Kidney (tissue), 14 donors: Measurements from ENCODE around the gene GPR65. TPM values are rescaled to one million over a fixed set of nuclear protein-coding genes. Genes with fewer than 3 reads are reported as not detected.
A peak's percentile ranks its signal among the peaks of the same experiment; 100 is the strongest.

Experiments used
- DNase-seq, 5 donors: peaks; one replicate each; pipeline ENCODE4 v3.0.0-alpha.2; 2013 to 2020
- FAIRE-seq: peaks from 2 replicates; lab custom pipeline; 2012; peaks lifted over from hg19 to GRCh38; lab: Jason Lieb, UNC
- H3K27ac ChIP-seq, 2 donors: one replicate each; pipeline ENCODE4 v1.7.0; 2013; ENCODE audit warnings: low read depth in 2 of 2, low read length in 2 of 2, inconsistent platforms in 1 of 2
- H3K27me3 ChIP-seq: one replicate; pipeline ENCODE4 v1.7.1; 2013; ENCODE audit warnings: low read length, inconsistent platforms; ENCODE audit not compliant: control insufficient read depth, insufficient read depth
- H3K36me3 ChIP-seq, 3 donors: one replicate each; pipeline versions ENCODE4 v1.7.0 to v1.7.1; 2013; ENCODE audit warnings: low read length in 3 of 3, control low read depth in 1 of 3, inconsistent platforms in 1 of 3; ENCODE audit not compliant: insufficient read depth in 3 of 3, control insufficient read depth in 2 of 3
- H3K4me1 ChIP-seq, 3 donors: one replicate each; pipeline versions ENCODE4 v1.7.0 to v1.7.1; 2013; ENCODE audit warnings: low read length in 3 of 3, inconsistent platforms in 1 of 3, low read depth in 1 of 3; ENCODE audit not compliant: control insufficient read depth in 2 of 3, insufficient read depth in 2 of 3
- H3K4me3 ChIP-seq, 3 donors: one replicate each; pipeline versions ENCODE4 v1.7.0 to v1.8.1; 2013; ENCODE audit warnings: low read length in 3 of 3, control low read depth in 1 of 3, inconsistent platforms in 1 of 3
- H3K9ac ChIP-seq, 3 donors: one replicate each; pipeline versions ENCODE4 v1.7.0 to v1.7.1; 2013; ENCODE audit warnings: low read length in 3 of 3, control low read depth in 1 of 3, inconsistent platforms in 1 of 3
- H3K9me3 ChIP-seq, 3 donors: one replicate each; pipeline versions ENCODE4 v1.7.0 to v1.7.1; 2013; ENCODE audit warnings: low read length in 3 of 3, control low read depth in 1 of 3, inconsistent platforms in 1 of 3; ENCODE audit not compliant: control insufficient read depth in 2 of 3, insufficient read depth in 1 of 3
- intact Hi-C: fragments of 100-400 bp; cut with DNase I; formaldehyde crosslinking; loops from one replicate; pipeline ENCODE4 v1.11.1; 2022
- polyA plus RNA-seq: library from polyadenylated mRNA; stranded (reverse); fragments of 350-450 nt; fragmentation: Illumina TruSeq; extraction: RNeasy Lipid Tissue Mini Kit (QIAGEN cat#74804); gene quantifications from one replicate; pipeline ENCODE4 v1.2.3, GENCODE V29; 2014; ENCODE audit warnings: low read depth, low replicate concordance; ENCODE audit not compliant: insufficient read depth
- total RNA-seq: library from RNA; stranded (reverse); fragmentation: NEBNext Ultra II Directional; extraction: Animal tissue kit (Norgen Biotek cat#: 25700); gene quantifications from one replicate; pipeline ENCODE4 v1.2.1, GENCODE V29; 2021
- TF ChIP-seq, protein P1 (sequence below): IDR thresholded peaks from 3 replicates; pipeline ENCODE4 v1.5.1; 2012; ENCODE audit warnings: mild to moderate bottlenecking, moderate library complexity, borderline replicate concordance; ENCODE audit not compliant: insufficient read depth; ENCODE audit errors: extremely low read depth
- donor health status: control.
- donor health status: control.
- donor health status: control.
- donor health status: control.
- donor health status: control.
- donor health status: DM: yes; HTN: yes; CAD: no.
- donor health status: Normal renal cell carcinoma (clear cell type).

GPR65 gene
- total and polyA plus RNA-seq, 2 donors from 2014 or later: 0.62 to 3.8 TPM

DNA sequence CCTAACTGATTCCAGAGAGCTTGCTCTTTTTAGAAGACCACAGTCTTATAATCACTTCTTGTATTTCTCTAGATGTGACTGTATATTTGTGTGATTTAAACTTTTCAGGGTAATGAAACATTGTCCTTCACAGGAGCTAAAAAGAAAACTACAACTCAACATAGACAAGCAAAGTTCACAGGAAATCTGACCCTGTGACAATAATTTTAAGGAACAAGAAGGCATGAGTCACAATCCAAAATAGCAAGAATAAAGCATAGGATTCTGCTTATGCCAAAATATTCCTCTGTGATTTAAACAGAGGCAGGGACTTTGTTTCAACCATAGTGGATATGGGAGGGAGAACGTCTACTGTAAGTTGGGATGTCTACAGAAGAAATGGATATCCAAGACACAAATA lies 44.3 kb downstream of the GPR65 start:
- FAIRE-seq: no peak

DNA sequence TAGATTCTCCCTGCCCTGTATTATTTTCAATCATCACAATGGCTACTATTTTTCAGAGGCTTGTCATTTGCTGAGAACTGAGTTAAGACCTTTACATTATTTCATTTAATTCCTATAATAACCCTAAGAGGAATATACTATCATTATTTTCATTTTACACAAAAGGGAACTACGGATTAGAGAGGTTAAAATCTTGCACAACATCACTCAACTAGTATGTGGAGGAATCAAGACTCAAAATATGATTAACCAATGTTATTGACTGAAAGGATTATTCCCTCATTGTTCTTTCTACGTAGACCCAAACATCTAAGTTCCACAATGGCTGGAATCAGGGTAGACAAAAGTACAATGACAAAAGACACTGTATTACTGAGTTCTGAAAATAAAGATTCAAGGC lies 45.0 kb downstream of the GPR65 start:
- H3K27me3 ChIP-seq: no peaks in the 10 kb centered on the region
- H3K9ac ChIP-seq: no peak overlapping the region
- intact Hi-C loops: no loop called here
- H3K36me3 ChIP-seq: no peaks in the 10 kb centered on the region
- H3K27ac ChIP-seq: no peak overlapping the region
- H3K4me1 ChIP-seq: no peaks in the 10 kb centered on the region
- TF ChIP-seq, protein P1, sequence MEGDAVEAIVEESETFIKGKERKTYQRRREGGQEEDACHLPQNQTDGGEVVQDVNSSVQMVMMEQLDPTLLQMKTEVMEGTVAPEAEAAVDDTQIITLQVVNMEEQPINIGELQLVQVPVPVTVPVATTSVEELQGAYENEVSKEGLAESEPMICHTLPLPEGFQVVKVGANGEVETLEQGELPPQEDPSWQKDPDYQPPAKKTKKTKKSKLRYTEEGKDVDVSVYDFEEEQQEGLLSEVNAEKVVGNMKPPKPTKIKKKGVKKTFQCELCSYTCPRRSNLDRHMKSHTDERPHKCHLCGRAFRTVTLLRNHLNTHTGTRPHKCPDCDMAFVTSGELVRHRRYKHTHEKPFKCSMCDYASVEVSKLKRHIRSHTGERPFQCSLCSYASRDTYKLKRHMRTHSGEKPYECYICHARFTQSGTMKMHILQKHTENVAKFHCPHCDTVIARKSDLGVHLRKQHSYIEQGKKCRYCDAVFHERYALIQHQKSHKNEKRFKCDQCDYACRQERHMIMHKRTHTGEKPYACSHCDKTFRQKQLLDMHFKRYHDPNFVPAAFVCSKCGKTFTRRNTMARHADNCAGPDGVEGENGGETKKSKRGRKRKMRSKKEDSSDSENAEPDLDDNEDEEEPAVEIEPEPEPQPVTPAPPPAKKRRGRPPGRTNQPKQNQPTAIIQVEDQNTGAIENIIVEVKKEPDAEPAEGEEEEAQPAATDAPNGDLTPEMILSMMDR: no peak
- no peak overlapping the region for H3K4me3 ChIP-seq
- DNase-seq (no peak), FAIRE-seq (no peak)
- H3K9me3 ChIP-seq: peaks cover 0 to 4% (median 0%) of the 10 kb centered on the region in 3 donors

More for the DNA sequence above, 44.3 kb downstream of the GPR65 start:
- H3K27me3 ChIP-seq: no peaks in the 10 kb centered on the region
- no peak overlapping the region for H3K4me3 ChIP-seq
- H3K4me1 ChIP-seq: no peaks in the 10 kb centered on the region
- no peaks in the 10 kb centered on the region for H3K36me3 ChIP-seq
- TF ChIP-seq, protein P1: no peak
- peaks cover 0 to 4% (median 0%) of the 10 kb centered on the region in 3 donors for H3K9me3 ChIP-seq
- intact Hi-C loops: no loop called here
- no peak overlapping the region for H3K9ac ChIP-seq
- DNase-seq: peak in 1 of 5 donors; percentile 16
- no peak overlapping the region for H3K27ac ChIP-seq

DNA sequence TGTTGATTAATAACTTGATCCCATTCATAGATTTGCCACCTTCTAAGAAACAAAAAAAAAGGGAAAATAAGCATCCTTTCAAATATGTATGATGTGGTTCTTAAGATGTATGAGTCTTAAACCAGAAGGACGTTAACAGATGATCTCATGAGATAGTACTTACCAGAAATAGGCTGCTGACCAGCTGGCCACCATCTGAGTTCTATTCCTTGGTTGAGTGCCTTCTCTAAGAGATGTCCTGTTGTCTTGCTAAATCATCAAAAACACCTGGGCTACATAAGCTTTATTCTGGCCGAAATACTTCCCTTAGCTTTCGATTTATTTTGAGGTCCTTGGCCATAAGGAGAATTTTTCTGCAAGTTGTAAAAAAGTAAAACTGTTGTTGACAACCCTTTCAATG lies 55.6 kb downstream of the GPR65 start:
- FAIRE-seq: no peak
- H3K4me1 ChIP-seq: no peaks in the 10 kb centered on the region
- H3K36me3 ChIP-seq: no peaks in the 10 kb centered on the region

More for the DNA sequence above, 55.6 kb downstream of the GPR65 start:
- intact Hi-C loops: no loop called here
- Histone ChIP-seq H3K9ac (no peak overlapping the region), H3K27ac (no peak overlapping the region), H3K9me3 (no peaks in the 10 kb centered on the region), H3K4me3 (no peak overlapping the region), H3K27me3 (no peaks in the 10 kb centered on the region)
- TF ChIP-seq, protein P1: no peak
- no peak for DNase-seq
